ENCODE measurements around the gene TMEM131.
"Not testable (repeated sequence)": the region's sequence is repeated elsewhere in the genome, so short reads cannot be mapped to it uniquely, and the experiment has no call there.

The TMEM131 gene

GRCh38 chr2:97952357-97952756 is 43.4 kb downstream of the TMEM131 start:
- no peak for FAIRE-seq

- no peak for FAIRE-seq
Observed at GRCh38 chr2:97951155-97951680, 44.5 kb downstream of the TMEM131 start.

GRCh38 chr2:97950329-97951154 is 45.2 kb downstream of the TMEM131 start:
- FAIRE-seq = peak; percentile 37

GRCh38 chr2:97948926-97949325 is 46.8 kb downstream of the TMEM131 start:
- no peak for FAIRE-seq

GRCh38 chr2:97945791-97946190 is 50.0 kb downstream of the TMEM131 start:
- FAIRE-seq = no peak

GRCh38 chr2:97936881-97937280 is 58.9 kb downstream of the TMEM131 start:
- FAIRE-seq = no peak

- FAIRE-seq = no peak
Observed at GRCh38 chr2:97936199-97936598, 59.5 kb downstream of the TMEM131 start.

GRCh38 chr2:97935719-97936161 is 60.0 kb downstream of the TMEM131 start:
- no peak for FAIRE-seq

- FAIRE-seq = no peak
Observed at GRCh38 chr2:97932975-97933662, 62.6 kb downstream of the TMEM131 start.

- no peak for FAIRE-seq
Observed at GRCh38 chr2:97931858-97932225, 63.9 kb downstream of the TMEM131 start.

- no peak for FAIRE-seq
Observed at GRCh38 chr2:97931118-97931857, 64.5 kb downstream of the TMEM131 start.

- no peak for FAIRE-seq
Observed at GRCh38 chr2:97928591-97928990, 67.2 kb downstream of the TMEM131 start.

GRCh38 chr2:97926946-97927345 is 68.8 kb downstream of the TMEM131 start:
- no peak for FAIRE-seq

GRCh38 chr2:97924194-97924593 is 71.6 kb downstream of the TMEM131 start:
- no peak for FAIRE-seq

GRCh38 chr2:97919858-97920257 is 75.9 kb downstream of the TMEM131 start:
- no peak for FAIRE-seq

GRCh38 chr2:97918818-97919217 is 76.9 kb downstream of the TMEM131 start:
- no peak for FAIRE-seq

- FAIRE-seq = not testable (repeated sequence)
Observed at GRCh38 chr2:97917668-97918067, 78.1 kb downstream of the TMEM131 start.

GRCh38 chr2:97914691-97915213 is 81.0 kb downstream of the TMEM131 start:
- FAIRE-seq = no peak

GRCh38 chr2:97913846-97914245 is 81.9 kb downstream of the TMEM131 start:
- no peak for FAIRE-seq

- no peak for FAIRE-seq
Observed at GRCh38 chr2:97911922-97912575, 83.7 kb downstream of the TMEM131 start.

GRCh38 chr2:97911206-97911921 is 84.4 kb downstream of the TMEM131 start:
- no peak for FAIRE-seq
